ENCODE results near the gene CDC42BPA. TPM values are rescaled to one million over a fixed set of nuclear protein-coding genes. Genes with fewer than 3 reads are reported as not detected.
"Not testable (repeated sequence)": the region's sequence is repeated elsewhere in the genome, so short reads cannot be mapped to it uniquely, and the experiment has no call there.

Gene CDC42BPA
- total RNA-seq, 2 donors from 2014 or later: 1.2 to 2.5 TPM

- Mint-ChIP-seq H3K27me3 (peaks cover 14% of the 10 kb centered on the region), H3K27ac (no peak overlapping the region), H3K4me3 (no peak overlapping the region), H3K36me3 (ENCODE audit: low read depth) (peaks cover 2% of the 10 kb centered on the region), H3K4me1 (no peaks in the 10 kb centered on the region)
- DNase-seq: no peak
- H3K9me3 ChIP-seq (ENCODE audit: control insufficient read depth, low read length, poor library complexity, severe bottlenecking): no peaks in the 10 kb centered on the region
- no peak for ATAC-seq
These were observed 315.7 kb downstream of the CDC42BPA start for GRCh38 chr1:227002531-227003049.

GRCh38 chr1:226999579-226999978, 318.7 kb downstream of the CDC42BPA start:
- H3K27ac Mint-ChIP-seq; ATAC-seq; H3K4me1 Mint-ChIP-seq; DNase-seq; H3K4me3 Mint-ChIP-seq; H3K36me3 Mint-ChIP-seq (ENCODE audit: low read depth); H3K9me3 ChIP-seq (ENCODE audit: control insufficient read depth, low read length, poor library complexity, severe bottlenecking): not testable (repeated sequence)
- peaks cover 11% of the 10 kb centered on the region for H3K27me3 Mint-ChIP-seq

- Mint-ChIP-seq H3K4me3 (no peak overlapping the region), H3K4me1 (peaks cover 10% of the 10 kb centered on the region), H3K36me3 (ENCODE audit: low read depth) (peaks cover 4% of the 10 kb centered on the region), H3K27me3 (no peaks in the 10 kb centered on the region), H3K27ac (no peak overlapping the region)
- no peaks in the 10 kb centered on the region for H3K9me3 ChIP-seq (ENCODE audit: control insufficient read depth, low read length, poor library complexity, severe bottlenecking)
- ATAC-seq (no peak), DNase-seq (no peak)
These were observed 322.6 kb downstream of the CDC42BPA start for GRCh38 chr1:226995365-226996332.

GRCh38 chr1:226994586-226995364, 323.5 kb downstream of the CDC42BPA start:
- Mint-ChIP-seq H3K27ac (no peak overlapping the region), H3K4me1 (peaks cover 18% of the 10 kb centered on the region), H3K4me3 (no peak overlapping the region), H3K36me3 (ENCODE audit: low read depth) (peaks cover 4% of the 10 kb centered on the region), H3K27me3 (no peaks in the 10 kb centered on the region)
- DNase-seq (no peak), ATAC-seq (no peak)
- H3K9me3 ChIP-seq (ENCODE audit: control insufficient read depth, low read length, poor library complexity, severe bottlenecking): no peaks in the 10 kb centered on the region

GRCh38 chr1:226993814-226994585, 324.3 kb downstream of the CDC42BPA start:
- DNase-seq: no peak
- Mint-ChIP-seq H3K36me3 (ENCODE audit: low read depth) (peaks cover 4% of the 10 kb centered on the region), H3K27ac (no peak overlapping the region), H3K4me3 (no peak overlapping the region), H3K4me1 (peaks cover 24% of the 10 kb centered on the region), H3K27me3 (no peaks in the 10 kb centered on the region)
- no peak for ATAC-seq
- no peaks in the 10 kb centered on the region for H3K9me3 ChIP-seq (ENCODE audit: control insufficient read depth, low read length, poor library complexity, severe bottlenecking)

GRCh38 chr1:226991920-226992319, 326.4 kb downstream of the CDC42BPA start:
- peaks cover 26% of the 10 kb centered on the region for H3K4me1 Mint-ChIP-seq
- H3K36me3 Mint-ChIP-seq (ENCODE audit: low read depth): peaks cover 6% of the 10 kb centered on the region
- ATAC-seq (no peak), DNase-seq (no peak)
- H3K4me3 Mint-ChIP-seq: no peak overlapping the region
- H3K27ac Mint-ChIP-seq: no peak overlapping the region
- no peaks in the 10 kb centered on the region for H3K9me3 ChIP-seq (ENCODE audit: control insufficient read depth, low read length, poor library complexity, severe bottlenecking)
- H3K27me3 Mint-ChIP-seq: no peaks in the 10 kb centered on the region

- Mint-ChIP-seq H3K4me3 (no peak overlapping the region), H3K4me1 (peaks cover 23% of the 10 kb centered on the region), H3K36me3 (ENCODE audit: low read depth) (peaks cover 13% of the 10 kb centered on the region)
These were observed 328.1 kb downstream of the CDC42BPA start for GRCh38 chr1:226990133-226990716.

GRCh38 chr1:226989085-226989920, 329.0 kb downstream of the CDC42BPA start:
- no peaks in the 10 kb centered on the region for H3K9me3 ChIP-seq (ENCODE audit: control insufficient read depth, low read length, poor library complexity, severe bottlenecking)
- DNase-seq: no peak
- Mint-ChIP-seq H3K4me3 (peak overlapping the region; percentile 77), H3K36me3 (ENCODE audit: low read depth) (peaks cover 11% of the 10 kb centered on the region), H3K27ac (peak overlapping the region; percentile 94), H3K27me3 (no peaks in the 10 kb centered on the region), H3K4me1 (peaks cover 20% of the 10 kb centered on the region)
- ATAC-seq: peak; percentile 37

More at GRCh38 chr1:226990133-226990716, 328.1 kb downstream of the CDC42BPA start:
- ATAC-seq (peak; percentile 82), DNase-seq (no peak)
- H3K27ac Mint-ChIP-seq: peak overlapping the region; percentile 94
- H3K27me3 Mint-ChIP-seq: no peaks in the 10 kb centered on the region
- H3K9me3 ChIP-seq (ENCODE audit: control insufficient read depth, low read length, poor library complexity, severe bottlenecking): no peaks in the 10 kb centered on the region

GRCh38 chr1:226988334-226988666, 330.0 kb downstream of the CDC42BPA start:
- Mint-ChIP-seq H3K36me3 (ENCODE audit: low read depth) (peaks cover 9% of the 10 kb centered on the region), H3K27ac (no peak overlapping the region), H3K4me1 (peaks cover 17% of the 10 kb centered on the region), H3K4me3 (no peak overlapping the region), H3K27me3 (no peaks in the 10 kb centered on the region)
- H3K9me3 ChIP-seq (ENCODE audit: control insufficient read depth, low read length, poor library complexity, severe bottlenecking): no peaks in the 10 kb centered on the region
- ATAC-seq: no peak
- no peak for DNase-seq

GRCh38 chr1:226987623-226988333, 330.5 kb downstream of the CDC42BPA start:
- no peak overlapping the region for H3K27ac Mint-ChIP-seq
- H3K4me1 Mint-ChIP-seq: peaks cover 17% of the 10 kb centered on the region
- peaks cover 9% of the 10 kb centered on the region for H3K36me3 Mint-ChIP-seq (ENCODE audit: low read depth)
- no peaks in the 10 kb centered on the region for H3K9me3 ChIP-seq (ENCODE audit: control insufficient read depth, low read length, poor library complexity, severe bottlenecking)
- no peak for ATAC-seq
- H3K4me3 Mint-ChIP-seq: no peak overlapping the region
- no peak for DNase-seq
- no peaks in the 10 kb centered on the region for H3K27me3 Mint-ChIP-seq

GRCh38 chr1:226987179-226987536, 331.1 kb downstream of the CDC42BPA start:
- peaks cover 9% of the 10 kb centered on the region for H3K36me3 Mint-ChIP-seq (ENCODE audit: low read depth)
- H3K27ac Mint-ChIP-seq: peak overlapping the region; percentile 70
- no peaks in the 10 kb centered on the region for H3K9me3 ChIP-seq (ENCODE audit: control insufficient read depth, low read length, poor library complexity, severe bottlenecking)
- ATAC-seq (no peak), DNase-seq (no peak)
- peaks cover 17% of the 10 kb centered on the region for H3K4me1 Mint-ChIP-seq
- H3K27me3 Mint-ChIP-seq: no peaks in the 10 kb centered on the region
- H3K4me3 Mint-ChIP-seq: no peak overlapping the region

Measured in T-helper 17 cell (primary cell).